K562 (cell line): ENCODE results near the gene ZNF280D. TPM values are rescaled to one million over a fixed set of nuclear protein-coding genes. Genes with fewer than 3 reads are reported as not detected.
A peak's percentile ranks its signal among the peaks of the same experiment; 100 is the strongest.

ENCODE experiments used
- AFF4 ChIP-seq: sonication (generic); formaldehyde crosslinking; IDR thresholded peaks from 2 replicates; pipeline ENCODE4 v1.8.0; 2023; ENCODE audit warnings: mild to moderate bottlenecking, missing genetic modification reagents
- CAMTA2 ChIP-seq: fragments of 250-450 bp; sonication (Bioruptor Pico); conservative IDR thresholded peaks from 2 replicates; pipeline ENCODE4 v1.5.1; 2022
- CBX1 ChIP-seq: sonication (generic); IDR thresholded peaks from 2 replicates; pipeline ENCODE4 v1.6.1; 2016; ENCODE audit warnings: antibody characterized with exemption, low read depth, mild to moderate bottlenecking
- ESRRB ChIP-seq: fragments of 250-450 bp; sonication (Bioruptor Pico); IDR thresholded peaks from 2 replicates; pipeline ENCODE4 v1.5.0; 2020; ENCODE audit warnings: mild to moderate bottlenecking, moderate library complexity, borderline replicate concordance
- GMEB1 ChIP-seq: fragments of 250-450 bp; sonication (Bioruptor Pico); IDR thresholded peaks from 2 replicates; pipeline ENCODE4 v1.4.0; 2020; ENCODE audit warnings: mild to moderate bottlenecking
- IRF1 ChIP-seq: sonication (generic); formaldehyde crosslinking; IDR thresholded peaks from 2 replicates; pipeline ENCODE4 v1.8.0; 2022; ENCODE audit warnings: missing genetic modification reagents, mild to moderate bottlenecking, borderline replicate concordance
- LEF1 ChIP-seq: fragments of 450-650 bp; IDR thresholded peaks from 2 replicates; pipeline ENCODE4 v1.6.1; 2016; ENCODE audit warnings: mild to moderate bottlenecking
- PATZ1 ChIP-seq: fragments of 250-450 bp; sonication (Bioruptor Pico); IDR thresholded peaks from 2 replicates; pipeline ENCODE4 v1.5.0; 2020; ENCODE audit warnings: mild to moderate bottlenecking, borderline replicate concordance
- POU5F1 ChIP-seq: fragments of 150-350 bp; IDR thresholded peaks from 2 replicates; pipeline ENCODE4 v1.6.1; 2014; ENCODE audit warnings: borderline replicate concordance, low read length, low read depth, mild to moderate bottlenecking; ENCODE audit not compliant: partially characterized antibody
- PTRF ChIP-seq: fragments of 450-650 bp; IDR thresholded peaks from 2 replicates; pipeline ENCODE4 v1.6.1; 2016; ENCODE audit warnings: mild to moderate bottlenecking, missing genetic modification characterization, missing compliant biosample characterization
- TRIM24 ChIP-seq, 2 experiments: fragments of 450-650 bp; IDR thresholded peaks; 2 replicates each; pipeline ENCODE4 v1.6.1; 2016
- VEZF1 ChIP-seq: fragments of 200-800 bp; sonication (Bioruptor generic); IDR thresholded peaks from 2 replicates; pipeline ENCODE4 v1.6.1; 2017; ENCODE audit warnings: missing genetic modification characterization, missing compliant biosample characterization
- ZBTB7A ChIP-seq: IDR thresholded peaks from 2 replicates; pipeline ENCODE4 v1.6.1; 2011; ENCODE audit warnings: low read depth, mild to moderate bottlenecking, low read length, moderate library complexity, borderline replicate concordance; ENCODE audit not compliant: control insufficient read depth
- ZNF518B ChIP-seq: fragments of 250-450 bp; sonication (Bioruptor Pico); IDR thresholded peaks from 2 replicates; pipeline ENCODE4 v1.5.0; 2021; ENCODE audit warnings: mild to moderate bottlenecking, moderate library complexity
- polyA plus RNA-seq, 8 experiments: library from polyadenylated mRNA; depleted of rRNA in 4 of 8; stranded (reverse) in 5 of 8; unstranded in 3 of 8; fragments of >200 nt; fragmentation: Nextera tagmentation in 2 of 8; fragmentation: Illumina TruSeq in 1 of 8; extraction: Ambion mirVana in 2 of 8; extraction: Trizol in 1 of 8; gene quantifications; 2 replicates each; pipeline versions ENCODE4 v1.2.1 to v1.2.3, GENCODE V29; 2011 to 2014; ENCODE audit warnings: inconsistent platforms in 1 of 8, missing spikeins in 1 of 8
- total RNA-seq, 7 experiments: library from RNA; depleted of rRNA in 6 of 7; stranded (reverse); fragments of >200 nt in 6 of 7; fragmentation: Illumina TruSeq in 2 of 7; extraction: Trizol in 2 of 7; gene quantifications; 2 replicates each; pipeline versions ENCODE4 v1.2.1 to v1.2.3, GENCODE V29; 2011 to 2021; ENCODE audit warnings: low replicate concordance in 1 of 7

Gene ZNF280D
- total and polyA plus RNA-seq, 9 of the 15 experiments (the other 6 are each of a cell fraction or from before 2014, with no cell fraction given) = 8.3 to 21.8 (median 18.4) TPM

GRCh38 chr15:56735589-56735988 lies 2.3 kb upstream of the ZNF280D start (continued):
- no peak for TF ChIP-seq VEZF1
- no peak for TF ChIP-seq TRIM24 (IDR thresholded peaks at IDR 0.05)
- no peak for TF ChIP-seq ZBTB7A
- TF ChIP-seq LEF1 = no peak
- TF ChIP-seq ESRRB = no peak
- TF ChIP-seq CBX1 = no peak
- TF ChIP-seq PATZ1 (CRISPR knock-in tag) = peak; percentile 94
- TF ChIP-seq POU5F1 = no peak
- 0 out of 2 replicates have a peak, but pooled peaks have one; percentile 65 for TF ChIP-seq CAMTA2
- peak; percentile 97 for TF ChIP-seq PTRF (tag)
- no peak for TF ChIP-seq IRF1 (CRISPR knock-in tag)
- 0 out of 2 replicates have a peak, but pooled peaks have one; percentile 60 for TF ChIP-seq ZNF518B (CRISPR knock-in tag)
- TF ChIP-seq AFF4 (CRISPR knock-in tag) = no peak
- peak; percentile 77 for TF ChIP-seq GMEB1 (CRISPR knock-in tag)
